Loucy (cell line): ENCODE measurements around the gene ATAT1.
A peak's percentile ranks its signal among the peaks of the same experiment; 100 is the strongest.

Experiments used
- H2AFZ ChIP-seq: fragments of 200-600 bp; sonication (generic); 2 replicates; pipeline ENCODE4 v1.6.0; 2016; ENCODE audit warnings: antibody characterized with exemption, mild to moderate bottlenecking, low read length, moderate library complexity
- H3F3A ChIP-seq: fragments of 200-600 bp; 2 replicates; pipeline ENCODE4 v1.6.0; 2016; ENCODE audit warnings: antibody characterized with exemption, low read depth, mild to moderate bottlenecking
- H3K27me3 ChIP-seq: fragments of 200-600 bp; sonication (generic); 2 replicates; pipeline ENCODE4 v1.6.1; 2014; ENCODE audit warnings: low read length, mild to moderate bottlenecking; ENCODE audit not compliant: insufficient read depth, poor library complexity, severe bottlenecking
- H3K36me3 ChIP-seq: fragments of 200-600 bp; sonication (generic); 2 replicates; pipeline ENCODE4 v1.6.1; 2016; ENCODE audit warnings: low read length; ENCODE audit not compliant: insufficient read depth
- H3K4me1 ChIP-seq: fragments of 200-600 bp; sonication (generic); 2 replicates; pipeline ENCODE4 v1.5.1; 2014; ENCODE audit warnings: low read length, mild to moderate bottlenecking; ENCODE audit not compliant: insufficient read depth, poor library complexity, severe bottlenecking
- H3K4me2 ChIP-seq: fragments of 200-600 bp; sonication (generic); 2 replicates; pipeline ENCODE4 v1.6.0; 2014; ENCODE audit warnings: antibody characterized with exemption, low read length, low read depth, mild to moderate bottlenecking; ENCODE audit not compliant: poor library complexity, severe bottlenecking
- H3K4me3 ChIP-seq: fragments of 200-600 bp; sonication (generic); 2 replicates; pipeline ENCODE4 v1.5.1; 2014; ENCODE audit warnings: low read length, mild to moderate bottlenecking, mixed read lengths; ENCODE audit not compliant: poor library complexity, severe bottlenecking
- H3K79me2 ChIP-seq: fragments of 200-600 bp; sonication (generic); 2 replicates; pipeline ENCODE4 v1.6.1; 2014; ENCODE audit warnings: low read length; ENCODE audit not compliant: insufficient read depth
- H3K9ac ChIP-seq: fragments of 200-600 bp; sonication (generic); 2 replicates; pipeline ENCODE4 v1.6.0; 2014; ENCODE audit warnings: mild to moderate bottlenecking, low read depth, low read length, moderate library complexity; ENCODE audit not compliant: poor library complexity, severe bottlenecking
- H3K9me2 ChIP-seq: fragments of 200-600 bp; sonication (generic); replicated peaks from 2 replicates; pipeline ENCODE4 v1.6.1; 2016; ENCODE audit warnings: low read depth, low read length, mixed read lengths
- H3K9me3 ChIP-seq: fragments of 200-600 bp; sonication (generic); 2 replicates; pipeline ENCODE4 v1.6.1; 2014; ENCODE audit warnings: mild to moderate bottlenecking, antibody characterized with exemption, low read length, low read depth; ENCODE audit not compliant: insufficient read depth
- H4K20me1 ChIP-seq: fragments of 200-600 bp; sonication (generic); 2 replicates; pipeline ENCODE4 v1.6.0; 2014; ENCODE audit warnings: antibody characterized with exemption, low read length, mild to moderate bottlenecking; ENCODE audit not compliant: insufficient read depth, poor library complexity, severe bottlenecking
- EZH2phosphoT487 ChIP-seq: fragments of 200-600 bp; IDR thresholded peaks from 2 replicates; pipeline ENCODE4 v1.6.1; 2018; ENCODE audit warnings: antibody characterized with exemption, mild to moderate bottlenecking, moderate library complexity, borderline replicate concordance
- TF ChIP-seq, protein P1 (sequence below): fragments of 200-600 bp; sonication (generic); conservative IDR thresholded peaks from 2 replicates; pipeline ENCODE4 v1.5.1; 2014; ENCODE audit warnings: mild to moderate bottlenecking, antibody characterized with exemption, low read length

Gene ATAT1

DNA sequence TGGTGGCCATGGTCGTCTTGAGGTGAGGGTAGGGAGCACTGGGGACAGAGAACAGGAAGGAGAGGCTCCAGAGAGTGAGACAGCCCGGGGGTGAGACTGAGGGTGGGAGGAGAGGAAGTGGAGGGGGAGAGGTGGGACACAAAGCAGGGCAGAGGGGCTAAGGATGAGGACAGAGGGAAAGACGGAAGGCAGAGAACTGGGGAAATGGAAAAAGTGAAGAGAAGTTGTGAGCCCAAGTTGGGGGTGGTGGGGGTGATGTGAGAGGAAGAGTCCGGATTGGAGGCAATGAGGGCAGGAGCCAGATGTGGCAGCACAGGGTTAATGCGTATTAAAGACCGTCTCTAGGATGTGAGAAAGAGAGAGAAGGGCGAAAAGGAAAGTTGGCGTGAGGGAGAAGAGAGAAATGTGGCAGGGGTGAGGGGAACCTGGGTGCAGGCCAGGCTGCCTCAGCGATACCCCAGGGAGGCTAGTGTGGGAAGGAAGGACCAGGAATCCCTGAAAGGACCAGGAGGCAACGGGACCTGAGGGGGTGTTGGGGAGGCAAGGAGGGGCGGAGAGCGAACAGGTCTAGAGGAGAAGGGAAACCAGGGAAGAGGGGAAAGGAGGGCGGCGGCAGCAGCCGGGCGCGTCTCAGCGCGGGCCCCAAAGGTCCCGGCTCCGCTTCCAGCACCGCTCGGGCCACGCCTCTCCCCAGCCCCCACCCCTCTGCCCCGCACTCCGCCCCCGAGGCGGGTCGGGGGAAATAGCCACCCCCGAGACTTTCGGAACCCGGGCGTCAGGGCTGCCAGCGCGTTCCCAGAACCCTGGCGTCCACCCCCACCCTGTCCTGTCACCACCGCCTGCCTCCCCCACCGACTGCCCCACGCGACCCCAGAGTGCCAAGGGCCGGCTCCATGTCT lies 59.6 kb downstream of the ATAT1 start, which contains the start of gene PPP1R18:
TSS of gene PPP1R18 (minus strand) at position 637 of the 899 bp plus-strand sequence. CDS start at position 10, 627 bp downstream.
- H3K9me2 ChIP-seq: no peaks in the 10 kb centered on the region
- peaks cover 62% of the 10 kb centered on the region for H3K4me1 ChIP-seq
- peaks cover 90% of the 10 kb centered on the region for H3K79me2 ChIP-seq

DNA sequence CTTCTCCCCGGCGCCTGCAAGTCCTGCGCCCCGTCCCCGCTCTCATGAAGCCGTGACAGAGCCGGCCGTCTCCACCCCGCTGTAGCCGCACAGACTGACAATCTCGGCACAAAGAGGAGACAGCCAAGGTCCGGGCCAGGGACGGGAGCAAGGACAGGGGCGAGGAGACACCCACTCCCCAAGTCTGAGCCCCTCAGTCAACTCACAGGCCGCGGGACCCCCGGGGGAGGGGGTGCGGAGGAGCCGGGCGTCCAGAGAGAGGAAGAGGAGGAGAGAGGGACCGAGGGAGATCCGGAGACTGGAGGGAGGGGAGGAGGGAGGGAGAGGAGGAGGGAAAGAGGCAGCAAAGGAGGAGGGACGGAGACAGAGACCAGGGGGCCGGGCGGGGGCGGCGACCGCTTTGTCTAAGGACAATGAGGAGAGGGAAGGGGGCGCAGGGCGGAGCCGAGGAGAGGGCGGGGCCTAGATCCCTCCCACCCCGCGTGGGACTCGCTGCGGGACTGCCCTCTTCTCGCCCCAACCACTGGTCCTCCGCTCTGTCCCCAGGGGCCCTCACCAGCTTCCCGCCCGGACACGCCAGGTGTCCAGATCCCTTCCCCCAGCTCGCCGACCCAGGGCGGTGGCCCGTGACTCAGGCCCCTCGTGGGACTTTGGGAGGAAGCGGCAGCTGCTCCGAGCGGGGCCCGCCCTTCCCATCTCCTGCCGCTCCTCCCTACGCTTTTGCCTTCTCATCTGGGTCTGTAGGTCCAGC lies 60.4 kb downstream of the ATAT1 start:
- Histone ChIP-seq H3K9me2 (no peaks in the 10 kb centered on the region), H3K4me1 (peaks cover 58% of the 10 kb centered on the region), H3K9ac (peak overlapping the region; percentile 96), H3F3A (peaks cover 5% of the 10 kb centered on the region), H3K4me3 (peak overlapping the region; percentile 97), H3K27me3 (no peaks in the 10 kb centered on the region), H2AFZ (0 out of 2 replicates have a peak overlapping the region, but pooled peaks have one; percentile 26), H3K4me2 (peak overlapping the region; percentile 97), H3K79me2 (peaks cover 81% of the 10 kb centered on the region), H3K9me3 (no peaks in the 10 kb centered on the region), H4K20me1 (peaks cover 20% of the 10 kb centered on the region), H3K36me3 (no peaks in the 10 kb centered on the region)
- TF ChIP-seq EZH2phosphoT487: no peak
- TF ChIP-seq, protein P1, sequence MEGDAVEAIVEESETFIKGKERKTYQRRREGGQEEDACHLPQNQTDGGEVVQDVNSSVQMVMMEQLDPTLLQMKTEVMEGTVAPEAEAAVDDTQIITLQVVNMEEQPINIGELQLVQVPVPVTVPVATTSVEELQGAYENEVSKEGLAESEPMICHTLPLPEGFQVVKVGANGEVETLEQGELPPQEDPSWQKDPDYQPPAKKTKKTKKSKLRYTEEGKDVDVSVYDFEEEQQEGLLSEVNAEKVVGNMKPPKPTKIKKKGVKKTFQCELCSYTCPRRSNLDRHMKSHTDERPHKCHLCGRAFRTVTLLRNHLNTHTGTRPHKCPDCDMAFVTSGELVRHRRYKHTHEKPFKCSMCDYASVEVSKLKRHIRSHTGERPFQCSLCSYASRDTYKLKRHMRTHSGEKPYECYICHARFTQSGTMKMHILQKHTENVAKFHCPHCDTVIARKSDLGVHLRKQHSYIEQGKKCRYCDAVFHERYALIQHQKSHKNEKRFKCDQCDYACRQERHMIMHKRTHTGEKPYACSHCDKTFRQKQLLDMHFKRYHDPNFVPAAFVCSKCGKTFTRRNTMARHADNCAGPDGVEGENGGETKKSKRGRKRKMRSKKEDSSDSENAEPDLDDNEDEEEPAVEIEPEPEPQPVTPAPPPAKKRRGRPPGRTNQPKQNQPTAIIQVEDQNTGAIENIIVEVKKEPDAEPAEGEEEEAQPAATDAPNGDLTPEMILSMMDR: no peak

More for the DNA sequence above, 59.6 kb downstream of the ATAT1 start, which contains the start of gene PPP1R18:
- Histone ChIP-seq H2AFZ (0 out of 2 replicates have a peak within 1 kb of the TSS, but pooled peaks have one; percentile 26), H3K4me3 (peak within 1 kb of the TSS; percentile 97), H4K20me1 (peaks cover 28% of the 10 kb centered on the region), H3K36me3 (no peaks in the 10 kb centered on the region), H3K9ac (peak within 1 kb of the TSS; percentile 96), H3K9me3 (no peaks in the 10 kb centered on the region), H3K27me3 (no peaks in the 10 kb centered on the region), H3K4me2 (peak within 1 kb of the TSS; percentile 97), H3F3A (peaks cover 5% of the 10 kb centered on the region)
- no peak for TF ChIP-seq EZH2phosphoT487
- TF ChIP-seq, protein P1: no peak

DNA sequence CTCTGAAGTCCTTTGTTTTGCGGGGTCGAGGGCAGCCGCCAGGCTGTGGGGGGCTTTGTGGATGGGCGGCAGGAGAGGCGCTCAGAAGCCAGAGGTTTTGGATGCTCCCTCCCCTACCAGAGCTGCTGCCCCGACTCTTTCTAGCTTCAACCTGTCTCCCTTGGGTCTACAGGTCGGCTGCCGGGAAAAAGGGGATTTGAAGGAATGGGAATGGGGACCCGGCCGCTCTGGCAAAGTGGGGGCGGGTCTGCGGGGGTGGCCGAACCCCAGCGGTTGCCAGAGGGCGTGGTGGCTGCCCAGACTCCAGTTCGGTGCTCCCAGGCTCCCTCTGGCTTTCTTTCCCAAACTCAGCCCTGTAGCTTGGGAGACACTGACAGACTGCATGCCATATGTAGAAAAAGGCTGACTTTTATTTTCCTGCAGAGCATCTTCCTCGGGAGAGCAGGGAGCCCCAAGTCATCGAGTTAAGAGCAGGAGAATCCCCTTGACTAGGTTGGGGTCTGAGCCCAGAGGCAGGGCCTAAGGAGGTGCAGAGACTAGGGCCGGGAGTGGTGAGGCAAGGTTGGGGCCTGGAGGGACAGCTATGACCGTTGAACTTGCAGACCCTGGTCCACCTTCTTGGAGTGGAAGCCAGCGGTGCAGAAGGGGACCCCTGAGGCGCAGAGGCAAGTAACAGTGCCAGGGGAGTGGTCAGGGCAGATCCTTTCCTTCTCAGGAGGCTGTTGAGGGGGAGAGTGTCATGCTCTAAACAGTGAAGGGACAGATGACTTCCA lies 61.2 kb downstream of the ATAT1 start:
- H2AFZ ChIP-seq: 0 out of 2 replicates have a peak overlapping the region, but pooled peaks have one; percentile 26

More for the DNA sequence above, 61.2 kb downstream of the ATAT1 start:
- peaks cover 4% of the 10 kb centered on the region for H3F3A ChIP-seq
- no peaks in the 10 kb centered on the region for H3K9me2 ChIP-seq
- TF ChIP-seq, protein P1: no peak
- no peak for TF ChIP-seq EZH2phosphoT487
- H3K27me3 ChIP-seq: no peaks in the 10 kb centered on the region
- peak overlapping the region; percentile 96 for H3K9ac ChIP-seq
- H3K4me2 ChIP-seq: peak overlapping the region; percentile 97
- H3K4me1 ChIP-seq: peaks cover 54% of the 10 kb centered on the region
- peaks cover 17% of the 10 kb centered on the region for H4K20me1 ChIP-seq
- H3K9me3 ChIP-seq: no peaks in the 10 kb centered on the region
- H3K36me3 ChIP-seq: no peaks in the 10 kb centered on the region
- peak overlapping the region; percentile 97 for H3K4me3 ChIP-seq
- H3K79me2 ChIP-seq: peaks cover 77% of the 10 kb centered on the region
